Activated CD4-positive, alpha-beta T cell treated with anti-CD3 and anti-CD28 coated beads for 4 hours (primary cell): ENCODE measurements around the gene CDC7.
"Not testable (repeated sequence)": the region's sequence is repeated elsewhere in the genome, so short reads cannot be mapped to it uniquely, and the experiment has no call there.

Experiments
- DNase-seq, 2 donors: peaks; one replicate each; pipeline ENCODE4 v3.0.0-alpha.2; 2020

CDC7 gene

DNA sequence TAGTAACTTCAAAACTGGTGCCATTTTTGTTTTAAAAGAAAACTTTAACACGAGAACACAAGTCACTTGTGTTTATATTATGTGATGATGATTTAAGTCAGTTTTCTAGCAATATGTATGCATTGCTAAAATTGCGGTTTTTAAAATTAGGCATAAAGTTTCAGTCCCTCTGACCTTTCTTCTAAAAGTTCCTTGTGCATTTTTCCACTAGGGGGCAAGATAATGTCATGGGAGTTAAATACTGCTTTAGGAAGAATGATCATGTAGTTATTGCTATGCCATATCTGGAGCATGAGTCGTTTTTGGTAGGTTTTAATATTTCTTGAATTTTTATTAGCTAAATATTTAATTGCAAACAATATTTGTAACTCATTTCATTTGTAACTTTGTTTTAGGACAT lies 10.7 kb downstream of the CDC7 start:
- DNase-seq = no peak

GRCh38 chr1:91513160-91513559 lies 12.5 kb downstream of the CDC7 start:
- no peak for DNase-seq

- no peak for DNase-seq
These were observed 13.1 kb downstream of the CDC7 start for GRCh38 chr1:91513706-91514105.

- no peak for DNase-seq
These were observed 15.3 kb downstream of the CDC7 start for GRCh38 chr1:91515994-91516393.

GRCh38 chr1:91516605-91517004 lies 16.0 kb downstream of the CDC7 start:
- not testable (repeated sequence) for DNase-seq

GRCh38 chr1:91519167-91519566 lies 18.5 kb downstream of the CDC7 start:
- not testable (repeated sequence) for DNase-seq

- DNase-seq = no peak
These were observed 20.4 kb downstream of the CDC7 start for GRCh38 chr1:91520942-91521507.

DNA sequence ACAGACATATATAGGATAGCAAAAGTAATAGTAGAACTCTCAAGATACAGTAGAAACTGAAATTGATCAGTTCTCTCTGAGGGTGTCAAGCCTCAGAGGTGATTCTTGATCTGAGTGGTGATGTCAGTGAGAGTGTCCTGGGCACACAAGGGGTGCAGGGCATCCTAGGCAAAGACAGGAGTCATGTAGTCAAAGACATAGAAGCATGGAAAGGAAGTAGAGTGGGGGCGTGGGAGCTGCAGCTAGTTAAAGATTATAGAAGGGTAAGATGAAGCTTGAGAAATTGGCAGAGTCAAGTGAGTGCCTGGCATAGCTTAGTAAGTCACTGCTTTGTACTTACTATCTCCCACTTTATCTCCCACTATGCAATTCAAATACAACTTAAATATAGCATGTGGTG lies 22.8 kb downstream of the CDC7 start:
- DNase-seq = no peak

GRCh38 chr1:91526496-91526895 lies 25.8 kb downstream of the CDC7 start:
- no peak for DNase-seq

DNA sequence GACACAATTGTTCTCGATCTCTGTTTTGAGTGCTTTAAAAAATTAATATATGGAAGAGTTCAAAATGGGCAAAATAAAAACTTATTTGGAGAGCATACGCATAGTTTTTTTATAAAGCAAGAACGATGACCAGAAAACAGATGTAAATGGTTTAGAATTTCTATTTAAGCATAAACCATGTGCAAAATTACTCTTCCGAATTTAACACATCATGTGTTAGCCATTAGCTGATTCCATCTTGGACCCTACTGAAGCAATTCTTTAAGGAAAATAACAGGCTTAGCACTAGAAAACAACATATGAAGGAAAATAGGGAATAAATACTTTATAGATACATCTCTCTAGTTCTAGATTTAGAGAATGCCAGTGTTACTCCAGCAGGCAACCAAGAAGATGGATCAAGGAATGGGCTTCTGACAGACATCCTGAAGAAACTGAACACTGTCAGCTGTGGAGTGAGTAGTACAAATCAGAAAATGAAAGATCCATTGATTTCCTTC lies 26.7 kb downstream of the CDC7 start:
- DNase-seq = no peak

- DNase-seq = no peak
These were observed 27.1 kb downstream of the CDC7 start for GRCh38 chr1:91527781-91528180.

GRCh38 chr1:91529856-91530255 lies 29.2 kb downstream of the CDC7 start:
- DNase-seq = no peak

DNA sequence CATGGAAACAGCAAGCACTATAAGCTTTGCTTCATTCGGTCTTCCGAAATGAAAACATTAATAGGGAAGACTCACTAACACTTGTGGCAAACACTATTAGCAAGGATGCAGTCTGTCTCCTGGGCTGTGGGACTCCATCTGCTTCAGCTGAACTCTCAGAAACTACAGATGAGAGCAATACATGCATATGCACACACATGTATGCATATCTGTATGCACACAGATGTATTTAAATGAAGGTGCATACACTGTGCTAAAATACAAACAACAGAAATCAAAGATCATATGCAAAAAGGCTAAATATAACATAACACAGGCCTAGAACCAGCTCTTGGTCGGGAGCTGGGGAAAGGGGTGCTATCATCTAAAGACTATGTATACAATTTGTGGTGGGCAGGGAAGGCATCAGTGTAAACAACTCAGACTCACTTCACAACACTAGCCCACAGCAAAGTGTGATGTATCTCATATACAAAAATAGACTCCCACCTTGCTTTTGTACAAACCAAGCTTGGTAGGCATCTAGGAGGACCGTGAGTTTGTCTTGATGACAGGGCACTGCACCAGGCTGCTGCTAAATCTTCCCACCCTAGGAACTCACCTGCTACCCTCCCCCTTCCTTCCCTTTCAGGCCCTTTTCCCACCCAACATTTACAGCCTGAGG lies 32.8 kb downstream of the CDC7 start:
- DNase-seq = no peak

DNA sequence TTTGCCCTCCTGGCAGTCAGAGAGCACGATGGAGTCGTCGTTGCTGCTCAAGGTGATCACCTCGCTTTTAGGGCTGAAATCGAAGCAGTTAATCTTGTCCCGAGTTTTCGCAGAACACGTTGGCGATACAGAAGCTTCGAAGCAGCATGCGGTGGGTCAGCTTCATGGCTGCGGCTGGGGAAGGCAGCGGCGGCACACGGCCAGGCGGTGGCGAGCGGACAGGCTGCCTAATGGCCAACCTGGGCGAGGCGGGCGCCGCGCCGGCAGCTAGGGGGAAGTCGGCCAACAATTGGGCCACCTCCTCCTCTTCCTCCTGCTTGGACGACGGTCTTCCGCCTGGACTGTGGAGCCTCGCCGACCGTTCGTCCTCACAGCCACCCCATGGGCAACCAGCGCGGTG lies 34.8 kb downstream of the CDC7 start:
- DNase-seq = no peak

DNA sequence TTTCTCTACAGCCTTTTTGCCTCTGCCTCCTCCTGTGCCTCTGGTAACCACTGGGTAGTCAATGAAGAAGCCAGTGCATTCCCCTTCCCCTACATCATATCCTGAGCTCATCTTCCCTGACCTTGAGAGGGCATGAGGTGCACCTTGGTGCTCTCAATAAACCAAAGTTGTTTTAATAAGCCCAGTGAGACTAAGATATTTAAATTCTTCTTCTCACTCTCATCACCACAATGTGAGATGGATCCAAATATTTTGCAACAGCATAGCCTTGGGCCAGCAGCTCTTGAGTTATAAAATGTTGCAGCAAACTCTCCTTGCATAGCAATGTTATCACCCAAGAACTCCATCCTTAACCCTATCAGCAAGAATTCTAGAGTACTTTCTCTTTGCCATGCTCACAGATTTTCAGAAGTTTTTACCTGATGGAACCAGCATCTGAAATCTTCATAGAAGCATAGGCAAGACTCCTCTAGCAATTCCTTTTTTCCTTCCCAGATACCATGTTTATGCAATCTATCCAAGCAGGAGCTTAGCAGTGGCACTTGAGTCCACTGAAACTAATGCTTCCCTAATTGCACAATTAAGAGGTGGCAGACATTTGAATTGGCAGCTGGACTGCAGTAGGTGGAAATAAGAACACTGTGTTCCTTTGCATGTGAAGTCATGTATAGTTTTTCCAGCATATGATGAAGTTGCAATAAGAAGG lies 36.8 kb downstream of the CDC7 start:
- no peak for DNase-seq

DNA sequence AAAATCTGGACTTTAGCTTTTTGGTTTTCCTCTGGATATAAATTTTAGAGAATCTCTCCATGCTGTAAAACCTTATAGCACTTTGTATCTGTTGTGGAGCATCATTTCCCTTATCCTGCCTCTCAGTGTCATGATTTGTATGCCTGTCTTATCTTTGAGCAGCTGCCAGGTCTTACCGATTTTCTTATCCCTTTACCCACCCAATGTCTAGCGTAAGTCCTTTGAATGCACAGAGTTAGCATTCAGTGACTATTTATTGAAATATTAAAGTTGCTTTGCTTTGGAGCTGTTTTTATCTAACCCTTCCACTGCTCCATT lies 37.3 kb downstream of the CDC7 start:
- no peak for DNase-seq

DNA sequence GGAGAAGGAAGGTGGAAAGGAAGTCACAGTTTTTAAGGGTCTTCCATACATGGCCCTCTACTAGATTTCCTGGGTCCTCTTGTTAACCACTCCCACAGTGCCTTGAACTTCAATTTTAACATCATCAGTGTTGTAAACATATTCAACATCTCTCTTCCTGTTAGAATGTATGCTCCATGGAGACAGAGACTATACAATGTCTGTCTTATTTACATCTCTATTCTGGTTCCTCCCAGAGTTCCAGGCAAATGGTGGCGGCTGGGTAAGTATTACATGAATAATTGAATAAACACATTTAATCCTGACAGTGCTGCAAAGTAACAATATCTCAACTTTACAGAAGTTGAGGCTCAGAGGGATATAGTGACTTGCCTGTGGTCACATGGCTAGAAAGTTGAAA lies 40.3 kb downstream of the CDC7 start:
- DNase-seq = no peak

DNA sequence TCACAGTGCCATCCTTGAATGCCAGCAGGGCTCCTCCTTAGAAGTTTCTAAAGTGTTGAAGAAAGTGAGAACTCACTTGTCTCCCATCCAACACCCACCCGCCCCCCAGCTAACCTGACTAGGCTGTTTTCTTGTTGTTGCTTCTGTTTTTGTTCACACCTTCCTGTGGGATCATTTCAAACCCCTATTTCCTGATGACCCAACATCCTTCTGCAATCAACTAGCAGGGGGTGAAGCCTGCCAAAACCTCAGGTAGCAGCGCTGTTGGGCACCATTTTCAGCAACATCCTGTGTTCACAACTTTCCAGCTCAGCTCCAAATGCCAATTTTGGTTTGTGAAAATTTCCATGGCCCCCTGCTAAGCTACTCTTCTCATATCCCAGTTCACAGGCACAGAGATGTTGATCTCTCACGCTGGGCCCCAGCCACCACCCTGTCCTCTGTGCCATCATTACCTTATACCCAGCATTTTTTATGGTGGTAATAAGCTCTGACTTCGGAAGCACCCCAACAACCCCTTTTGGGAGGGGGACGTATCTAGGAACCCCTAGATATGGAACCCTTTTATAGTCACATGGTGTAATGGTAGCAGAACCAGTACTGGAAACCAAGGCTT lies 41.4 kb downstream of the CDC7 start:
- DNase-seq = no peak

DNA sequence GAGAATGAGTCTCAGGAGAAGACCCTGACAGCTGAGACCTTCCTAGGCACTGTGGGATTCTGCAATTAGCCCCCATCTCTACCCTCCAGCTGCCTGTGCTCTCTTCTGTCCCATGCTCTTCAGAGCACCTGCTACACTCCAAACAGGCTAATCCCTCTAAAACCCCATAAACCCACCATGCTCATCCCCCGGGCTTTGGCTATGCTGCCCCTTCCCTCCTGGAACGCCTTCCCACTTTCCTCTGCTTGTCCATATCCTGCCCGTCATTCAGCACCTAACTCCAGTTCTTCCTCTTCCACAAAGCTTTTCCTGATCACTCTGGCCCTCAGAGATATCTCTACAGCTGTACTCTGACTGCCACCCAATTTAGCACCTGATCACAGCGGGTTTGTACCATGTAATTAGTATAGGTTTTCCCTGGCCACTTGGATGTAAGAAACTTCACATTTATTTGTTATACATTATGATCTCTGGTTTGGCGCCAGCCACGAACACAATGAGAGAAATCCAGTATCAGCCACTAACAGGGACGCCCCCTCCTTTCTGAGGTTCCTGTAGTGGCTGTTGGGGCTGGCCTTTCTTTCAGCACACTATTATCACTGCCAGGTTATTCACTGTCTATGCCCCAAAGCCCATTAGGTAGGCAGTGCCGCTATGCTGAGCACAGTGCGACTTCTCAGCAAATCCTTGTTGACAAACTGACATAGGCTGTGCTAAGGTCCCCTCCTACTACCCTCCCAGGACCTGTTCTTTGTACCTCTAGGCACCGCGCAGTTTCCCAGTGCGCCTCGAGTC lies 45.1 kb downstream of the CDC7 start:
- DNase-seq = no peak

DNA sequence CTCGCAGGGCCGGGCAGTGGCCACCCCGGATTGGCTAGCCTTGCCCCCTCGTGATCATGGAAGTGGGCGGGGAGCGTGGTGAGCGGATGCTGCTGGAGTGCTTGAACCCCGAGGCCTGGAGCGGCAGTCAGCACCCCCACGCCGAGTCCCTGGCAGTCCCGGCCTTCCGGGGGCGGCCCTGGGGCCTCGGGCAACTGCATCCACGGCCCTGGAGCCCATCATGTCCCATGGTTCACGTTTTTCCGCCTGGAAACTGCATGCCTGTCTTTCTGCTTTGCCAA lies 45.6 kb downstream of the CDC7 start:
- DNase-seq = no peak

DNA sequence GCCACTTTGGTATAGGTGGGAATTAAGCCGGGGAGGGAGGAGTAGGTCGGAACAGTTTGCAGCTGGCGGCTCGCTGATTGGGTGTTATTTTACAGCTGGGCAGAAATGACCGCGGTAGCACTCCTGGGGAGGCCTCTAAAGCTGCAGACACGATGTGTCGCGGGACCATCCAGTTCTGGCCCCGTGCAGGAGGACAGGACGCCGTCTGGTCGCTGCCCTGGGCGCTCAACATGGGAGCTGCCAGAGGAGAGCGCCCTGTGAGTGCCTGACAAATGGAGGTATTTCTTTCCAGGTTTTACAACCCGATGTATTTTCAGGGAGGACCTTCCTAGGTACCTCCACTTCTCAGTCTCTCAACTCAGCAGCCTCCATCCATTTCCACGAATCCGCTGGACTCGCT lies 46.2 kb downstream of the CDC7 start:
- DNase-seq = no peak

GRCh38 chr1:91548376-91549040 lies 47.9 kb downstream of the CDC7 start:
- DNase-seq = no peak
